Sigmoid colon (tissue), 4 donors: ENCODE data around the gene PICALM.

Experiments used
- CTCF ChIP-seq, 4 experiments: fragments of 450-650 bp in 3 of 4; fragments of 200-600 bp in 1 of 4; IDR thresholded peaks; one replicate each; pipeline ENCODE4 v1.5.1; 2016 to 2019; ENCODE audit warnings: antibody characterized with exemption in 4 of 4, mild to moderate bottlenecking in 3 of 4, moderate library complexity in 2 of 4
- POLR2A ChIP-seq, 2 donors: fragments of 450-650 bp; IDR thresholded peaks; one replicate each; pipeline ENCODE4 v1.6.1; 2016; ENCODE audit warnings: antibody characterized with exemption in 2 of 2, mild to moderate bottlenecking in 2 of 2, moderate library complexity in 2 of 2
- POLR2AphosphoS5 ChIP-seq, 4 donors: sonication (generic); formaldehyde crosslinking; IDR thresholded peaks; one replicate each; pipeline ENCODE4 v1.6.1; 2017; ENCODE audit warnings: antibody characterized with exemption in 4 of 4

- TF ChIP-seq CTCF (IDR thresholded peaks at IDR 0.05) (no peak), POLR2AphosphoS5 (IDR thresholded peaks at IDR 0.05) (no peak), POLR2A (IDR thresholded peaks at IDR 0.05) (no peak)
These were observed 22.8 kb downstream of the PICALM start for GRCh38 chr11:86046116-86046515.
